Spinal cord (tissue), 10 donors: ENCODE measurements around the gene TMC5. TPM values are rescaled to one million over a fixed set of nuclear protein-coding genes. Genes with fewer than 3 reads are reported as not detected.

Source experiments
- DNase-seq, 6 donors: peaks; one replicate each; pipeline versions ENCODE4 v3.0.0 to v3.0.0-alpha.2; 2013 to 2015; ENCODE audit warnings: low spot score in 6 of 6, low read depth in 4 of 6
- H3K27ac ChIP-seq: one replicate; pipeline ENCODE4 v1.5.1; 2013; ENCODE audit warnings: low read depth, low read length, control low read depth
- H3K27me3 ChIP-seq: one replicate; pipeline ENCODE4 v1.6.1; 2013; ENCODE audit warnings: low read length; ENCODE audit not compliant: control insufficient read depth, insufficient read depth
- H3K36me3 ChIP-seq: one replicate; pipeline ENCODE4 v1.6.1; 2013; ENCODE audit warnings: low read length; ENCODE audit not compliant: control insufficient read depth, insufficient read depth
- H3K4me1 ChIP-seq: one replicate; pipeline ENCODE4 v1.6.1; 2013; ENCODE audit warnings: low read length; ENCODE audit not compliant: control insufficient read depth, insufficient read depth
- H3K4me3 ChIP-seq: one replicate; pipeline ENCODE4 v1.5.1; 2013; ENCODE audit warnings: low read depth, low read length, control low read depth
- H3K9me3 ChIP-seq: one replicate; pipeline ENCODE4 v1.6.1; 2013; ENCODE audit warnings: low read length; ENCODE audit not compliant: control insufficient read depth, insufficient read depth
- WGBS: methylation state at CpG from one replicate; pipeline ENCODE4 v1.1.5; 2013; ENCODE audit warnings: missing lambda C conversion rate; ENCODE audit not compliant: insufficient coverage; 5-methylcytosine and 5-hydroxymethylcytosine counted together
- polyA plus RNA-seq, 2 donors: library from polyadenylated mRNA; unstranded; fragments of 120-200 nt; gene quantifications; one replicate each; pipeline ENCODE4 v1.2.1, GENCODE V29; 2013; ENCODE audit not compliant: insufficient read length in 2 of 2
- total RNA-seq, 2 donors: library from RNA; depleted of rRNA in 1 of 2; stranded (reverse); fragments of 120-200 nt in 1 of 2; fragments of >200 nt in 1 of 2; gene quantifications; one replicate each; pipeline versions ENCODE4 v1.2.3 to v1.2.4, GENCODE V29; 2013 to 2014
- donor health status: healthy.

TMC5 gene
- total and polyA plus RNA-seq, 4 donors: 0.20 to 2.4 (median 0.38) TPM

DNA sequence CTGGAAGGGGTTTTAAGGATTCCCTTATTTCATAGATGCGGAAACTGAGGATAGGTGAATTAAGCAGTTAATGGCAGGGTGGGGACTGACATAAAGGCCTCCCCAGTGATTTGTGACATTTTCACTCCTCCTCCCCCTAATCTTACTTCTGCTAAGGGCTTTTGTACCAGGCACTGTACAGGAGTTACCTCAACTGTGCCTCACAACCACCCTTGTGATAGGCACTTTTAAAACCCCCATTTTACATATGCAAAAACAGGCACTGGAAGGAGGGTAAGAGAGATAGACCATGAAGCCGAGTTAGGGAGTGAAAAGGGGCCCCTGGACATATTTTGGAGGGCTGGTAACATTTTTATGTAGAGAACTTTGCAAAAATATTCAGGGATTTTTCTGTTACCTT lies 105.1 kb downstream of the TMC5 start:
- Histone ChIP-seq H3K36me3 (peaks cover 2% of the 10 kb centered on the region), H3K9me3 (no peaks in the 10 kb centered on the region), H3K4me3 (no peak overlapping the region), H3K27ac (no peak overlapping the region), H3K27me3 (no peaks in the 10 kb centered on the region), H3K4me1 (peaks cover 11% of the 10 kb centered on the region)
- no CpG with 5 or more reads among the region's 2 CpGs for WGBS
- DNase-seq: no peak

DNA sequence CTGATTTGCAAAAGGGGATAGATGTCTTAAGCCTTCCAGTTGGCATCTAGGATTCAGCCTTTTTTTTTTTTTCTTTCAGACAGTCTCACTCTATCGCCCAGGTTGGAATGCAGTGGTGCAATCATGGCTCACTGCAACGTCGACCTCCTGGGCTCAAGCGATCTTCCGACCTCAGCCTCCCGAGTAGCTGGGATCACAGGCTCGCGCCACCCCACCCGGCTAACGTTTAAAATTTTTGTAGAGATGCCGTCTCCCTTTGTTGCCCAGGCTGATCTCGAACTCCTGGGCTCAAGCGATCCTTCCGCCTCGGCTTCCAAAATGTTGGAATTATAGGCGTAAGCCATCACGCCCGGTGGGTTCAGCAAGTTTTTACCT lies 105.5 kb downstream of the TMC5 start:
- H3K4me3 ChIP-seq: no peak overlapping the region
- WGBS: 71% methylated on average over 14 of the region's 18 CpGs

DNA sequence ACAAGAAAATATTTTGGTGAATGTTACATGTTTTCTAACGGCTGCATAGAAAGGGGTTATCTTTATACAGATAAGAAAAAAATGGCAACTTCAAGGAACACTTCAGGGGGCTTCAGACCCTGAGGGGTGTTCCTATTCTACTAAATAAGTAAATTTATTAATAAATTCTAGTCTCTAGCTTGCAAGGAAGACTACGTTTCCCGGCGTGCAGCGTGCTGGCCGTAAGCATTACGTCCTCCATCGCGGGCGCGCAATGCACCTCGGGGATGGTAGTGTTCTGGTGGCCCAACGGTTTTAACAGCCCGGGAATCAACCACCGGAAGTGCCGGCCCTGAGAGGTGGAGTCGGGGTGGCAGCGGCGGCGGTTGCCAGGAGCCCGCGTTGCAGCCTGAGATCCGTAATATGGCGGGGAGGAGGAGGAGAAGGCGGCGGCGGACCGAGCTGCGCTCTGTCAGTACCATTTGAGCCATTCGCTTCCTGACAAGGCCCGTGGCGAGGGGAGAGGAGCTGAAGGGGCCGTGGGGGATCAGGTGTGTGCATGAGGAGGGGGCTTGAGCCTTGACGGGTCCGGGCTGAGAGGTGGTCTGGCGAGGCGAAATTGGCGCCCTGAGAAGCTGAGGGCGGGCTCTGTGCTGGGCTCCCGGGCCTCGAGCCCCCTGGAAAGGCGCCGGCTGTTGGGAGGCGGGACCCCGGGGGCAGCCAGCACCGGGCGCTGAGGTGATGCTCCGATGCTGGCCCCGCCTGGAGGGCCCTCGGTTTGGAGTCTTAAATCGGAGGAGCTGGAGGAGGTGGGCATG lies 106.1 kb downstream of the TMC5 start, which contains the start of gene CCP110:
TSS of gene CCP110 (plus strand) at position 384 of the 797 bp plus-strand sequence. CDS start 3,940 bp downstream, outside the sequence.
- under 1% methylated on average over 50 of the region's 51 CpGs for WGBS
- H3K4me3 ChIP-seq: peak within 1 kb of the TSS; percentile 60
- peaks cover 8% of the 10 kb centered on the region for H3K36me3 ChIP-seq
- H3K27ac ChIP-seq: peak within 1 kb of the TSS; percentile 65
- peak; percentile 80 to 99 (median 95) for DNase-seq
- no peaks in the 10 kb centered on the region for H3K27me3 ChIP-seq
- H3K9me3 ChIP-seq: no peaks in the 10 kb centered on the region
- H3K4me1 ChIP-seq: peaks cover 11% of the 10 kb centered on the region

More for the DNA sequence above, 105.5 kb downstream of the TMC5 start:
- H3K4me1 ChIP-seq: peaks cover 11% of the 10 kb centered on the region
- no peaks in the 10 kb centered on the region for H3K27me3 ChIP-seq
- H3K27ac ChIP-seq: no peak overlapping the region
- H3K9me3 ChIP-seq: no peaks in the 10 kb centered on the region
- H3K36me3 ChIP-seq: peaks cover 2% of the 10 kb centered on the region
- DNase-seq: no peak

DNA sequence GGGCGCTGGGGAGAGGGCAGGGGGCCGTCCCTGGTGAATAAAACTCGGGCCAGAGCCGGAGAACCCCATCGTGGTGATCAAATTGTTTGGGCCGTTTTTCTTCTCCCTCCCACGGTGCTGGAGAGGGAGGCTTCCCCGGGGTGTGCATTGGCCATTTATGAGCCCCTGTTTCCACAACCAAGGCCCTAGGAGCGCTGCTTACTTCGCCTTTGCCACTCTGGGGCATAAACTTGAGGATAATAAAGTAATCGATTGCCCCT lies 106.6 kb downstream of the TMC5 start:
- peak in 2 of 6 donors; percentile 4 to 44 for DNase-seq
- H3K27ac ChIP-seq: peak overlapping the region; percentile 65
- peaks cover 11% of the 10 kb centered on the region for H3K4me1 ChIP-seq
- H3K36me3 ChIP-seq: peaks cover 11% of the 10 kb centered on the region
- peak overlapping the region; percentile 60 for H3K4me3 ChIP-seq
- H3K9me3 ChIP-seq: no peaks in the 10 kb centered on the region
- no peaks in the 10 kb centered on the region for H3K27me3 ChIP-seq
- 0% methylated on average over 9 of the region's 11 CpGs for WGBS

DNA sequence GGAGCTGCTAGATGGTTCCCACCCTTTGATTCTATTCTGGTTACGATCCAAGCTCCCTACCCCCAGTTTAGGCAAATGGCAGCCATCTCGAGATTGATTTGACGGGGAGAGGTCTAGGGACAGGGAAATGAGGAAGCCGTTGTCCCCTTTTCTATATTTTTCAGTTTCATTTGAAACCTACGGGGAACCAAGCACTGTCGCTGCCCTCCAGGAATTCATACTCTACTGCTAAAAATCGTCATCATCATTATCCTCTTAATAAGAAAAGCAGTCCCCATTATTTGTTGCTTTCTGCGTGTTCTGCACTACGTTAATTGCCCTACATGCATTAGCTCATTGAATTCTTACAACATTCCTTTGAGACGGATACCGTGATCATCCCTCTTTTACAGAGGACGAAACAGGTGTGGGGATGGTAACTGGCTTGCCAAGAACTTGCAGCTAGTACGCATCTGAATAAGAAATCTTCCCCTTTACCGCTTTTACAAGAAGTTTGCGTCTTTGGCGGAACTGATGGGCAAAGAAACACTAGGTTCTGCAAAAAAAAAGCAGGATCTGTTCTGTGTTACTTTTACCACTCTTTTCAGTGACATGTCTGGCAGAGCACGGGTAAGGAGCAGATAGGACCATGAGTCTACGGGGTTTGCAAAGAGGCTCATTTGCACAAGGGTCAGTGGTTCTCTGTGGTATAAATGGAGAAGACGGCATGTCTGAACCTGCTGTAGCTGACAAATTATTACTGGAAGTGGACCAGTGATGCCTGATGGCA lies 107.1 kb downstream of the TMC5 start:
- H3K36me3 ChIP-seq: peaks cover 9% of the 10 kb centered on the region
- peak in 3 of 6 donors; percentile 7 to 60 (median 41) for DNase-seq
- H3K9me3 ChIP-seq: no peaks in the 10 kb centered on the region
- H3K4me3 ChIP-seq: peak overlapping the region; percentile 60
- peak overlapping the region; percentile 65 for H3K27ac ChIP-seq
- H3K27me3 ChIP-seq: no peaks in the 10 kb centered on the region
- H3K4me1 ChIP-seq: peaks cover 11% of the 10 kb centered on the region
- 4% methylated on average over 10 of the region's 19 CpGs for WGBS

DNA sequence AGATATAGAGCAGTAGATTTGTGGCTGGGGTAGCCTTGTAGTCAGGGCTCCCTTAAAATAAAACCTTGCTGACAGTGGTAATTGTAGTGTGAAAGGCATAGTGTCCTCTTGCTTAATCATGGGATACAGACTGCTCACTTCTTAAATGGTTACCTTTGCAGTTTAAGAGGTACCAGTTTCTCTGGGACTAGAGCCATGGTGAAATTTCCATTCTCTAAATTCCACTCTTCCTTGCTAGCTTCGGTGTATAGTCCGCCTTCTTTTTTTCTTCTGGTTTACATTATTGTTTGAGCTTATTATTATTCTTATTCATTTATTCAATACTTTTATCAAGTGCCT lies 107.7 kb downstream of the TMC5 start:
- Histone ChIP-seq H3K27ac (no peak overlapping the region), H3K4me3 (peak overlapping the region; percentile 60)

DNA sequence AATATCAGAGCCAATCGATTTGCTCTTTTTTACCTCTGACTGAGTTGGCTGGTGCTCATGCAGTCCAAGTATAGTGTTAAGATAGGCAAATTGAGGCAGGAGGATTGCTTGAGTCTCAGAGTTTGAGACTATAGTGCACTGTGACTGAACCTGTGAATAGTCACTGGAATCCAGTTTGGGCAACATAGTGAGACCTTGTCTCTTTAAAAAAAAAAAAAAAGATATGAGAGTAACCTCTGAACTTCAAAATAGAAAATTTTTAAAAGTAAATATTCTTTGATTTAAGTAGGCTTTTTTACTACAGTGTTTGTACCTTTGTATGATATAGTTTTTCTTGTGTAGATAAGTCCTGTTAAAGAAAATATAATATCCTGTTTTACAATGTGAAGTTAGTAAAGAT lies 109.5 kb downstream of the TMC5 start:
- H3K27ac ChIP-seq: no peak overlapping the region
- WGBS: no CpG with 5 or more reads among the region's 1 CpG
- H3K36me3 ChIP-seq: peaks cover 19% of the 10 kb centered on the region
- no peaks in the 10 kb centered on the region for H3K9me3 ChIP-seq
- DNase-seq: no peak
- H3K4me1 ChIP-seq: peaks cover 2% of the 10 kb centered on the region
- no peak overlapping the region for H3K4me3 ChIP-seq
- no peaks in the 10 kb centered on the region for H3K27me3 ChIP-seq

More for the DNA sequence above, 107.7 kb downstream of the TMC5 start:
- peaks cover 14% of the 10 kb centered on the region for H3K36me3 ChIP-seq
- H3K9me3 ChIP-seq: no peaks in the 10 kb centered on the region
- H3K4me1 ChIP-seq: peaks cover 7% of the 10 kb centered on the region
- H3K27me3 ChIP-seq: no peaks in the 10 kb centered on the region
- no CpG with 5 or more reads among the region's 2 CpGs for WGBS
- no peak for DNase-seq

DNA sequence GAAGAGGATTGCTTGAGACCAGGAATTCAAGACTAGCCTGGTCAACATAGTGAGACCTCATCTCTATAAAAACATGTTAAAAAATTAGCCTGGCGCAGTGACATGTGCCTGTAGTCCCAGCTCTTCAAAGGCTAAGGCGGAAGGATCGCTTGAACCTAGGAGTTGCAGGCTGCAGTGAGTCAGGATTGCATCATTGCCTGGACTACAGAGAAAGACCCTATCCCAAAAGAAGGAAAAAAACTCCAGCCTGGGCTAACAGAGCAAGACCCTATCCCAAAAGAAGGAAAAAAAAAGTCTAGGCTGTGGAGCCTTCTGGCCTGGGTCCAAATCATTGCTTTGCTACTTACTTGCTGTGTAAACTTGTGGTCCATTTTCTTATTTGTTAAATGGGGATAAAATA lies 111.0 kb downstream of the TMC5 start:
- H3K27ac ChIP-seq: no peak overlapping the region
- no peaks in the 10 kb centered on the region for H3K27me3 ChIP-seq
- WGBS: no CpG with 5 or more reads among the region's 3 CpGs
- H3K4me1 ChIP-seq: peaks cover 2% of the 10 kb centered on the region
- peaks cover 19% of the 10 kb centered on the region for H3K36me3 ChIP-seq
- H3K9me3 ChIP-seq: no peaks in the 10 kb centered on the region
- DNase-seq: no peak
- H3K4me3 ChIP-seq: no peak overlapping the region

DNA sequence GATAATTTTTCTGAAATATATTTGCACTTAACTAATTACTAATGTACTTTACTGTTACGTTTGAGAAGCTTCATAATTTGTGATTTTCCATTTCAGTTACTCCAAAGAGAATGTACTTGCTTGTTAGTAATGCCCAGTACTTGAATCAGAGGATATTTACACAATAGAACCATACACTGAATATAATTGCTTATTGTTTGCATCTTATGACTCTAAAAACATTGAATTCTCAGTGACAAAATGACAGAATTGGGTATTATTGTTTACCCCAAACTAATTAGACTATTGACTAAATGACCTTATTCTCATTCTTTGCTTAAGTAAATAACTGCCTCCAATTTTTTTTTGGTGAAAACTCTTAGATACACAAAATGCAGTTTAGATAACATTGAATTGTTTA lies 114.9 kb downstream of the TMC5 start:
- peaks cover 19% of the 10 kb centered on the region for H3K36me3 ChIP-seq
- H3K4me3 ChIP-seq: no peak overlapping the region
- H3K27me3 ChIP-seq: no peaks in the 10 kb centered on the region
- no peak overlapping the region for H3K27ac ChIP-seq
- no CpG with 5 or more reads among the region's 1 CpG for WGBS
- H3K4me1 ChIP-seq: no peaks in the 10 kb centered on the region
- H3K9me3 ChIP-seq: no peaks in the 10 kb centered on the region
- DNase-seq: no peak
